HG03103 (cell line): Measurements from ENCODE around the gene HOXC4.
"Not testable (repeated sequence)": the region's sequence is repeated elsewhere in the genome, so short reads cannot be mapped to it uniquely, and the experiment has no call there.

Experiments
- ATAC-seq: cut with Tn5 transposase; IDR thresholded peaks from one replicate; pipeline ENCODE4 v1.9.1; 2021; ENCODE audit warnings: low read depth; ENCODE audit not compliant: unreplicated experiment

The HOXC4 gene

DNA sequence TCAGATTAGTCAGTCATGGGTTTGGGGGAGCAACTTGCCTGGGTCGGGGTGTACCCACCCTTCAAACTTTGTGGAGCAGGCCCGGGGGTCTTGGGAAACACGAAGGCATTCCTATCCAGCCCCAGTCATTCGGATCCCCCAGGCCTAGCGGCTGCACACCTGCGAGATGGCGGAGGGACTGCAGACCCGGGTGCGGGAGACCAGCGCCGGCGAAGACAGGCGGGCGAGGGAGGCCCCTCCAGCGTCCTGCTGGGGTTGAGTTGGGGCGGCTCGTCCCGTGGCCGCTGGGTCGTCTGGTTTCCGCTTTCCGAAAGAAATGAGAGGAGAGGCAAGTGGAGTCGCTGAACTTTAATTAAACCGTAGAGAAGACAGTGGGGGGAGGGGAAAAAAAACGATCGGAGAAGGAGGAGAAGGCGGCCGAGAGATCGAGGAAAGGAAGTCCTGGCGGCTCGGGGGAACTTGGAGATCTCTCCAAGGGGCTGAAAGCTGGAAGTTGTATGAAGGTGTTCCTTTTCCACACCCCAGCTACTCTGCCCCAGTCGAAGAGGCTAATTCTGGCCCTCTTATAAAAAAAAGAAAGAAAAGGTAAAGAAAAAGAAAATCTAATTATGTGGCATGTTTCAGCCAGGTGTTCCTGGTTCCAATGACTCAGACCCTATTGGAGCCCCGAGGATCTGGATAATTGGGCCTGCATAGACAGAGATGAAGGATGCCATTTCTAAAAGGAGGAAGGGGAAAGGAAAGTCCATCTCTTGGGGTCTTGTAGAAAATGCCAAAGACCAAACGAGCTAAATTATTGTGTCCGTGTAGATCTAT, 28.2 kb downstream of the HOXC4 start:
- ATAC-seq = not testable (repeated sequence)

DNA sequence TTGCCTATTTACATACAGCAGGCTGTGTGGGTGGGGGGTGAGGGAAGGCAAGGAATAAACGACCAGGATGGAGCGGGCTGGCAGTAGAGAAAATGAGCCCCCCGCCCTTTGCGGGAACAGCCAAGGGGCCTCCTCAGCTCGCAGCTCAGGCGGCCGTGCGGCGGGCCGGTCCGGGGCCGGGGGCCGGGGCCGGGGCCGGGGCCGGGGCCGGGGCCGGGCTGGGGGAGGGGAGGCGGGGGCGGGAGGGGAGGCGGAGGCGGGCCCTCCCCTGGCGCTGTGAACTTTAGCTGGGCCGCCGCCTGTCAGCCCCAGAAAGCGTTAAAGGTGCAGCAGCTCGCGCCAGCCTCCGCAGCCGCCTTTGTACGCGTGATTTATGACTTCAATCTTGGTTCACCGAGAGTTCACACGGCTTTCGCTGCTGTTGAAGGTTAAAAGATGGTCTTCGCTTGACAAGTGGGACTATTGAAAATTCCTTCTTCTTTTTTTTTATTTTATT, 28.8 kb downstream of the HOXC4 start:
- no peak for ATAC-seq

DNA sequence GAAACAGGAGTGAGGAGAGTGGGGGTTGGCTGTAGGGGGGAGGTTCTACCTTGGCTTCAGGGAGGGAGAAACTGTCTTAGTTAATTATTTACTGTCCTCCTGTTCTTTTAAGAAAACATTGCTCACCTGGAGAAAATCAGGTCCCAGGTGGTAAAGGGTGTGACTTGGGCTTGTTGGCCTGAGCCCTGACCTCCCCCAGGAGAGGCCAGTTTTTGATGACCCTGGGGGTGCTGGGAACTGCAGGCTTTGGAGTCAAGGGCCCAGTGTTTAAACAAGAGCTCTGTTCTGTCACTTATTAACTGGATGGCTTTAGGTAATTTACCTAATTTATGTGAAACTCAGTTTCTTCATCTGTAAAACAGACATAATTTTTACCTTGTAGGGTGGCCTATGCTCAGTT, 34.4 kb downstream of the HOXC4 start:
- not testable (repeated sequence) for ATAC-seq

DNA sequence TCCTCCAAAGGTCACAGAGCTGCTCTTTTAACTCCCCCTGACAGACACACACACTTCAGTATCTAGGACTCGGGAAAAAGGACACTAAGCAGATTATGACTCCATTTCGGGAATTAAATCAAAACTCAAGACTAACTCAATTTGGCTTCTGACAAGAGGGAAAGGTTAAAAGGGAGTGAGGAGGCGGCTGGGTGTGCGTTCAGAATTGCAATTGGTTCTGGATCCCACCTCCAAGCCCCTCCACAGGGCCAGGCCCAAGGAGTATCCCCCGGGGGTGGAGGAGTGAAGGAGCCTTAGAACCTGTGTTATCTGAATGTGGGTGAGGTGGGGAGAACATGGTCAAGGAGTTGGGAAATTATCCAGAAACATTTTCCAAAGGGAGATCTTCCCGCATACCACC, 35.8 kb downstream of the HOXC4 start:
- ATAC-seq = not testable (repeated sequence)

DNA sequence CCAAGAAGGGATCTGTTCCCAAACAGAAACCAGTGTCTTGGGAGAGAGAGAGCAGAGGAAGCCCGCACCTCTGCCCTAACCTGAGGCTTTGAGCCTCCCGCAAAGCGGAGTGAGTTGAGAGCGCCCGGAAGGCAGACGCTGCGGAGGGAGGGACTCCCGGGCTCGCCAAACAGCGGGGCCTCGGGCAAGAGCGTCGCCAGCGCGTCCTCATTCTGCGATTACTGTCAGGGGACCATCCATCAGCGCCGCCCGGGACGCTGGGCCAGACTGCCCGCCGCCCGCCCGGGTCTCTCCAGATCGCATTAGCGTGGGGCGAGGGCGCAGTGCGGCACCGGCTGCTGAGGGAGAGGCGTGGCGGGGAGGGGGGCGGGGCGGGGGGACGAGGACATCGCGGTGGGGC, 36.7 kb downstream of the HOXC4 start:
- ATAC-seq = not testable (repeated sequence)

DNA sequence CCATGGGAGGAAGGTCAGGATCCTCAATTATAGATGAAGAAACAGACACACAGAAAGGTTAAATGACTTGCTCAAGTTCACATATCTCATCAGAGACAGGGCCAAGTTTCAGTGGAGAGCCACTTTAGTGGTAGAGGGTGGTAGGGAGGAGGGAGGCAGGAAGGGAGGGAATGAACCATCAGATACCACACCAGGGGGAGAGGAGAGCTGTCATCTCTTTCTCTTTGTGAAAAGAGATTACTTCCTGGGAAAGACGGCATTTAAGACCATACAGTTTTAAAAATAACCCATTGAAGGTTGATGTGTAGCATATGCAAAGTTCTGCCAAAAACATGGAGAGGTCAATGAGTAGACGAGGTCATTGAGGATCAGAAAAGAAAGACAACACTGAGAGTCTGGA, 39.3 kb downstream of the HOXC4 start:
- not testable (repeated sequence) for ATAC-seq

DNA sequence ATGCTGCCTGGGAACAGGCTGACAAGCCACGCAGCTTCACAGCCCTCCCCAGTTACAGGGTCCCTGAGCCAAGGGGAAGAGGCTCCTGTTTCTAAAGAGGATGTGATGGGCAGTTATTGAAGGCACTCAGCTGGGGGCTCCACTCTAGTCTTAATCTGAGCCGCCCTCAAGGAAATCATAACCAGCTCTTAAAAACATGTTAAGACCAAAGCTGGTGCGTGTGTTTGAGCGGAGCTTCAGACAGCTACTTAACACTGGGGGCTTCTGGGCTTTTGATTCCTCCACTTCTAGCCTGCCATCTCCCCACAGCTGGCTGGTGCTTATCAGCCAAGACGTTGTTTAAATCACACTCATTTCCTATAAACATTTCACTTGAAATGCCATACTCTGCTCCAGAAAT, 42.3 kb downstream of the HOXC4 start:
- ATAC-seq = not testable (repeated sequence)

DNA sequence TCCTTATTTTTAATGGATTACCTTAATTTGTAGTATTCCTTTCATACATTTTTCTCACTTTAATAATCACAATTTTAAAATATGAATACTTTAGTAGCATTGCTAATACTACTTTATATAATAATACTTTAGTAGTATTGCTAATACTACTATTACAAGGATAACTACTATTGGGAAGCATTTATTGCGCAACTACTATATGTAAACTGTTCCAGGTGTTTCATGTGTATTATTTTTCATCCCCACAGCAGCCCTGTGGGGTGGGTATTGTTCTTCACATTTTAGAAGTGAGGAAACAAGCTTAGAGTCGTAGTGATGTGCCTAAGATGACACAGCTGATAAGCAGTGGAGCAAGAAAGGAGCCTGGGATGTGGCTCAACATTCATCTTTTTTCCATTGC, 45.0 kb downstream of the HOXC4 start:
- ATAC-seq = not testable (repeated sequence)

DNA sequence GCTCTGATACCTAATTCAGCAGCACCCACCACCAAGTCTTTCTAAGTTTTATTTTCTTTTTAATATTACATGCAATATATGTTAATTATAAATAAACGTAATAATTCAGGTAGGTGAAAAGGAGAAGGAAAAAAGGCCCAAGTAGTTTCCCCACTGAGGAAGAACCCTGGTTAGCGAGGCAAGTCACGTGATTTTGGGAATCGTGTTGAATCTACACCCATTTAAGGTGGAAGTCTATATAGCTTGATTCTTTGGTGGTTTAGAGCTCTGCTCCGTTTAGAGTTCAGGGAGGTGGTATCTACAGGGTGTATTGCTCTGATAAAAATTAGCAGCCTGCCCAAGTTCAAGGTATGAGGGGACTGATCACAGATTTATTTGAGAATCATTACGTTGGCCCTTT, 47.0 kb downstream of the HOXC4 start:
- ATAC-seq = not testable (repeated sequence)

DNA sequence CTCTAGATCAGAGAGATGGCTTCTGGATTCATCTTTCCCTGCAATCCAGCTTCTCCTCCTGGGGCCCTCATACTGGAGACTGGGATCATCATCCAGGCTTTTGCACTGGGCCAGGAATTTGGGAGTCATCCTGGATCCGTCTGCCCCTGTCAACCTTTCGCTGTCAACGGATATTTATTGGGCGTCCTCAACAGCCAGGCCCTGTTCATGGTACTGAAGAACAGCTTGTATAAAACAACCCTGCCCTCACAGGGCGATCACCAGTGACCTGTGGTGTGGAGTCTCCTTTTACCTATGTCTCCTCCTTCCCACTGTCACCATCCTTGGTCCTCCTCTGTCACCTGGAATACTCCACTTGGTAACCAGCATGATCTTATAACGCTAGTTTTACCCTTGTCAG, 48.6 kb downstream of the HOXC4 start:
- not testable (repeated sequence) for ATAC-seq

DNA sequence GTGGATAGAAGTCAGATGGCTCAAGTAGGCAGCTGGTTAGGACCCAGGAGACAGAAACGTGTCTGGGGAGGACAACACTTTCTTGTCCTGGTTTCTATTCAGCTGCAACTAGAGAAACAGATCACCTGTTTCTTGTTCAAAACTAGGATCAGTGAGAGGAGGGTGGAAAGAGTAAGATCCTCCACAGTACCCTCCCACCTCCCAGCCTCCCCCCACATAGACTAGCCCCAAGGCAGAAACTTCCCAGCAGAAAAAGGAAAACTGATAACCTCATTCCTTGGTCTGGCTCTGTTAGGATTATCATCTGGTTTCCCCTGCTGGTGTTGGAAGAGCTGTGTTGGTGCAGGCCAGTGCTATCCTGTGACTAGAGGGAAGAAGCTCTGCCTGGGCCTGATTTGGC, 50.2 kb downstream of the HOXC4 start:
- ATAC-seq = not testable (repeated sequence)
